GM19468 (cell line): Measurements from ENCODE around the gene BPGM.
A peak's percentile ranks its signal among the peaks of the same experiment; 100 is the strongest.
"Not testable (repeated sequence)": the region's sequence is repeated elsewhere in the genome, so short reads cannot be mapped to it uniquely, and the experiment has no call there.

Experiments used
- ATAC-seq: cut with Tn5 transposase; IDR thresholded peaks from one replicate; pipeline ENCODE4 v1.9.1; 2021; ENCODE audit warnings: mild to moderate bottlenecking, moderate library complexity, moderate number of reproducible peaks; ENCODE audit not compliant: unreplicated experiment; ENCODE audit errors: extremely low read depth

Gene BPGM

DNA sequence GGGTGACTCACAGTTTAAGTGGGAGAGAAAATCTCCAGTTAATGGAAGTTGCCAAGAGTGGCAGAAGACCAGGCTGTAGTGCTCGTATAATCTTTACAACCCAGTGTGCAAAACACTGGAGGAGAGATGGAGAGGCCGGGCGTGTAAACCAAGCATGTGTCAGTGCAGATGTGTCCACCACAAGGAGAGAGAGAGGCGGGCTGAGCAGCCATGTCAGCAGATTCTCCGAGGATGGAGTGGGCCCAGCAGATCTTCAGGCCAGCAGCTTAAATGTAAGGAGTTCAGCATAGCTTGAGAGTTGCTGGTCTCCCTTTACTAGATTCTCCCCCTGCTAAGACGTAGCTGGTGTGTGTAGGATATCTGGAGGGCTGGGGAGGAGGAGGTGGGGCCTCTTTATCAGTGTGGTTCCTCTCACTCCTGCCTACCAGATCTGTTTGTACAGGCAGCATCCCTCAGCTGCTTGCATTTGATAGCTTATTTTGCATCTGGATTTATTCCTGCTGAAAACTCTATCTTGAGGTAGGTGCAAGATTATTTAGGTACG lies 13.7 kb downstream of the BPGM start:
- no peak for ATAC-seq

DNA sequence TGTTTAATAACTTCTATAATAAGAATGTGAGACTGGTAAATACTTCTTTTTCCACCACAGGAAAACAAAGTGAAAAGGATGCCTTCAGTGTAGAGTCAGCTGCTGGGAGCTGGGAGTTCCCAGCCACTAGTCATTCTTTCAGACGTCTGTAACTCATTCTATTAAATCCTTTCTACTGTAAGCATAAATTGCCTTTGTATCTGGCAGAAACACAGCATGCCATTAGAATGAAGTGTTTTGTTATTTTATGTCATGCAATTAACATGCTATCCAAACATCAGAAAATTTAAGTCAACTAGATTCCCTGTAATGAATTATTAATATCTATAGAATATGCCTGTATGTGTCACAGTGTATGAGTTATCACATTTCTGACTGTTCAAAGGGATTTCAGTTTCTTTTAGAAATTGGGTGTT lies 14.3 kb downstream of the BPGM start:
- ATAC-seq = no peak

DNA sequence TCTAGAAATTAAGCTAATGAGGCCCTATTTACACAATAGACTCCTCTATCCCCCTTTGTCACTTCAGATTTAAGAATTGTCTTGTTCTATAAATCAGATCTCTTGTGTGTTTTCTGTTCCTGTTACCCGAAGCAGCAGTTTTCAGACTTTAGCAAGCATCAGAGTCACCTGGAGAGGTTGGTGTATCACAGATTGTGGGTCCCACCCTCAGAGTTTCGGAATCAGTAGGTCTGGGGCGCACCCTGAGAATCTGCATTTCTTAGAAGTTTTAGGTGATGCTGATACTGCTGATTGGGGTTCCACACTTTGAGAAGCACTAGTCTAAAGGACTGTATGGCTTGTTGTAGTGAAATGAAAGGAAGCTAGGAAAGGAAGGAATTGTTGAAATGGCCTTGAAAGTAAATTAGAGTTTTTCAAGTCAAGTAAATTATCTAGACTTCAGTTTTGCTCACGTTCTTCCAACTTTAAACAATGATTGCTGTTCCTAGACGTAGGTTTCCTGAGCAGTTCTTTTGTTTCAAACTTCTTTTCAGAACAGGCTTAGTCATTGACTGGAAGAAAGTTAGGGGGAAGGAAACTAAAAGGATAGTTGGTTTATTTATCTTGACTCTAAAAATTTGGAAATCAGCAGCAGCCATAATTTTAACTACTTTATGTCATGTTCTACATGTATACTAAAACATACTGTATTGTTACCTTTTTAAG lies 15.7 kb downstream of the BPGM start:
- no peak for ATAC-seq

DNA sequence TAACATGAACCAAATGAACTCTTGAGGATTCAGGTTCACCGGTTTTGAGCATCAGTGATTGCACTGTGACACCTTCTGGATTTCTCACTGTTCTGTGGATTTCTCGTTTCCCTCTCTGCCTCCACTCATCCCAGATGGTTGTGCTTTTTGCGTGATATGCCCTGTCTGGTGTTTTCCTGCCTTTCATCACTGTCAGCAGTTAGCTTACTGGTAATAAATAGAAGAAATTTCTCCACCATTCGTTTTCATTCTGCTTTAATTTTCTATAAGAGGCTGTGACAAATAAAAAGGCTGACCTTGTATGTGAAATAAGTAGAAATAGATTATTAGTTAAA lies 16.2 kb downstream of the BPGM start:
- ATAC-seq = no peak

DNA sequence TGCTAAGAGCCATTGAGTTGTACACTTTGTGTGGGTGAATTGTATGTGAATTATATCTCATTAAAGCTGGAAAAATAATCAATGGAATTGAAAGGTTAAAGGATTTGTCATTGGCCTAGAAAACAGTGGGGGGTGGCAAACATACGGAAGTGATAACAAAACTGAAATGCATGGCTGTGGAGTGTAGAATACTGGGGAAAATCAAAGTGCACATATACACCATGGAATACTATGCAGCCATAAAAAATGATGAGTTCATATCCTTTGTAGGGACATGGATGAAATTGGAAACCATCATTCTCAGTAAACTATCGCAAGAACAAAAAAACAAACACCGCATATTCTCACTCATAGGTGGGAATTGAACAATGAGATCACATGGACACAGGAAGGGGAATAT lies 18.4 kb downstream of the BPGM start:
- not testable (repeated sequence) for ATAC-seq

DNA sequence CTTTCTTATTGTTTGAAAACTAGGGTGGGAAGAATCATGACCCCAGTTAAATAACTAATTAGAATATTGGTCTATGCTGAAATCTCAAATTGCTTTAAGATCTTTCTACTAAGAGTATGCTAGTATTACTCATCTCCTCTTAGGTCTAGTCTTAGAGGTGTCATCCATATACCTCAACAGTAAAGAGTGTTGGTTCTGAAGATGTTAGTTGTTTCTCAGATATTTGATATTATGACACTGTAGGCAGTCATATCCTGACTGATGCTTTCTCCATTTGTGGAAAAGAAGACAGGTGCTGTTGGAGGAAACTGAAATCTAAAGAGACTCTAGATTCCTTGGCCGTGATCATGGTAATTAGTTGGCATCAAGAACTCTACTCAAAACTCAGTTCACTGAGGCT lies 21.2 kb downstream of the BPGM start:
- ATAC-seq = no peak

DNA sequence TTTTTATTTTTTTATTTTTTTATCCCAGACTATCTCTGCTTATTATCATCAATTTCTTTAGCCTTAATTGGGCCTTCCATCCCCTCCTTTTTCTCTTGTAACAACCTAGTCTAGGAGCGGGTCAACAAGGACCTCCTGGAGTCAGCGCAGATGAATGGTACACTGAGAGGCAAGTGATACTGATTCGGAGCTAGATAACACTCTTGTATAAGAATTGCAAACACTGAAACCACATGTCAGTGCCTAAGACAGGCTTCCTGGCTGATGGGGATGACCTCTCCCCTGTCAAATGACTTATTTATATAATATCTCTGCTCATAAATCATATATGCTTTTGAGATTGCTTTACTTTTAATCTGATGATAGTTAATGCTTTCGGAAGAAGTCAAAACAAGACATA lies 22.7 kb downstream of the BPGM start:
- no peak for ATAC-seq

DNA sequence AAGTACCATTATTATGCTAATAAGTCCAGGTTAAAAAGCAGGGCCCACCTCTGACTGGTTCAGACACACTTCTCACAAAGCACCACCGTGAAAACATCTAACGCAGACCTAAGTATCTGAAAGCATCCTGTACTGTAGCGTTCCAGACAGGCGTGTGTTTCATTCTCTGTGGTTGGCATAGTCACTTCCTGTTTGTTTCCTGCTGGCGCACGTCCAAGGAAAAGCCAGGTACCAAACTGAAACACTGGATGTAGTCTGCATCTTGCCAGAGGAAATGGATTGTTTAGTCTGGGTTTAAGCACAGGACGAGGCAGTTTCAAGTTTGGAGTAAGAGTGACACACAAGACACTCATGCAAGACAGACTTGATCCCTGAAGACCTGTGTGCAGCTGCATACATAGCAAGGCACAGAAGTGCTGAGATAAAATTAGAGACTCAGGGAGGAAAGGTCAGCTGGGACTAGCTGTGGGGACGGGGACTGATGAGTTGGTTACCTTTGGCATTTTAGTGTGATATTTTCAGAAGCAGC lies 23.3 kb downstream of the BPGM start:
- ATAC-seq = peak; percentile 41

DNA sequence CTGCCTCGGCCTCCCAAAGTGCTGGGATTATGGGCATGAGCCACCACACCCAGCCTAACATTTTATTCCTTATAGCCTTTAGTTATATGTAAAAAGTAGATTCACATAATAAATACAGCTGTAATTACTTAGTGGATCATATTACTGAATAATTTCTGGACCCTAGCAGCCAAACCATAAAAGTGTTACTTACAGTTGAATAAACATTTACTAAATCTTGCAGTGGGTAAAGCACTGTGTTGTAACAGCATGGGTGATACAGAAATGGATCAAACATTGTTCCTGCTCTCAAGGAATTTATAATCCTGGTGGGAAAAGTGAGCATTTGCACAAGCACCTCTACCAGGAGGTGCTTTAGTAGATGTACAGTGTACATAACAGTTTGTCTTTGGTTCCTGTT lies 25.0 kb downstream of the BPGM start:
- ATAC-seq = no peak

DNA sequence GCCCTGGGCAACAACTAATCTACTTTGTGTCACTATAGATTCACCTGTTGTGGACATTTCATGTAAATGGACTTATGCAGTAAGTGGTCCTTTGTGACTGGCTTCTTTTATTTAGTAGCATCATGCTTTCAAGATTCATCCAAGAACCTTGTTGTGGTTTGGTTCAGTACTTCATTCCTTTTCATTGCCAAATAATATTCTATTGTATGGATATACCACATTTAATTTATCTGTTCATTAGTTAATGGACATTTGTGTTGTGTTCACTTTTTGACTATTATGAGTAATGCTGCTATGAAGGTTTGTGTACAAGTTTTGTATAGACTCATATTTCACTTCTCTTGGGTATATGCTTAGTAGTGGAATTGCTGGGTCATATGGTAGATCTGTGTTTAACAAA lies 27.8 kb downstream of the BPGM start:
- ATAC-seq = no peak

DNA sequence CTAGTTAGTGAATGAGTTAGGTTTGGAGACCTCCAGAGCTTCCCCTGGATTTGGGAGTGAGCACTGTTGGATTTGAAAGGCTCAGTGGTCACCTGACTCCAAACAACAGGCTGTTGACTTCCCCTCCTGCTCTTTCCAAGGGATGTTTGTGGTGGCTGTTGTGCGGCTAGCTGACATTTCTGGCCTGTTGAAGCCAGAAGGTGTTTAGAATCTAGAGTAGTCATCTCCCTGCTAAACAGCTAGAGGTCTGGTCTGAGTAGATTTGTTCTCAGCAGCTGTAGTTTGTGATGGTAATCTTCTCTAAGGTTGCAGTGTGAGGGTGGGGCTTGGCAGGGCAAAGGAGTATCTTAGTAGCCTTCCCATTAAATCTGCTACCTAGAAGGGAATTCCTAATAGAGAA lies 30.1 kb downstream of the BPGM start:
- no peak for ATAC-seq

DNA sequence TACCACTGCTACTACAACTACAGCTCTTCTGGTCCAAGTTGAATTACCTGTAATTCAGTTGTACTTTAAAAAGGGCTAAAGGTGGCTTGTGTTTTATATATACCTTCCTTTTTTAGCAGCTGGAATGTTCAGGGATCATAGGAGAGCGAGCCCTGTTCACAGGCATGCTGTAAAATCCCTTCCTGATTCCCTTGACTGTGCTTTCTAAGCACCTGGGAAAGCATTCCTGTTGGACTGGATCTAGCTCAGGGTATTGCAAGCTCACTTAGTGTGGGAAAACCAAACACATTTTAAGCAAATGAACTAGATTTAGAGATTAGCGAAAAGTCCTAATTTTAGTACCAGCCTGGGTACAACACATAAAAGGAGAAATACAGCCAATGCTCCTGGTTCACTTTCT lies 31.5 kb downstream of the BPGM start:
- ATAC-seq = no peak

DNA sequence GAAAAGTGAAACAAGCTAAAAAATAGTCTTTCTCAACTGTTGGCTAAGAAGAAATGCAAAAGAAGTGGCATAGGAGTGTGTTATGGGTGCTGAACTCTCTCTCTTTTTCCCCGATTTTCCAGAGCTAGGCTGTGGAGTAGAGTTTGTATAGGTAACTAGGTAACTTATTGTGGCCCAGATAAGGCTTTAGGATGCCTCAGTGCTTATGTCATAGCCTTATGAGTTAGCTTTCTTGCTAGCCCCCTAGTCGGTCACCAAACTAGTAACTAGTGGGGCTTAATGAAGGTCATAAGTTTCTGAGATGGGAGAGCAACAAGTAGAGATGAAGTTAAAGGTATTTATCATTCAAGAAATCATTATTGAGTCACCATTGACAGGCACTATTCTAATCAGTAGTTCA lies 32.4 kb downstream of the BPGM start:
- ATAC-seq = no peak

DNA sequence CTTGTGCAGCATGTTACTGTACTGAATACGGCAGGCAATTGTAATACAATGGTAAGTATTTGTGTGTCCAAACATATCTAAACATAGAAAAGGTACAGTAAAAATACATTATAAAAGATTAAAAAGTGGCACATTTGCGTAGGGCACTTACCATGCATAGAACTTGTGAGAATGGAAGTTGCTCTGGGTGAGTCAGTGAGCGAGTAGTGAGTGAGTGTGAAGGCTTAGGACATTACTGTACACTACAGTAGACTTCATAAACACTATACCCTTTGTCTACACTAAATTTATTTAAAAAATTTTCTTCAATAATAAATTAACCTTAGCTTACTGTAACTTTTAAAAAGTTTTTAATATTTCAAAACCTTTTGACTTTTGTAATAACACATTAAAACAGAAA lies 37.5 kb downstream of the BPGM start:
- no peak for ATAC-seq

DNA sequence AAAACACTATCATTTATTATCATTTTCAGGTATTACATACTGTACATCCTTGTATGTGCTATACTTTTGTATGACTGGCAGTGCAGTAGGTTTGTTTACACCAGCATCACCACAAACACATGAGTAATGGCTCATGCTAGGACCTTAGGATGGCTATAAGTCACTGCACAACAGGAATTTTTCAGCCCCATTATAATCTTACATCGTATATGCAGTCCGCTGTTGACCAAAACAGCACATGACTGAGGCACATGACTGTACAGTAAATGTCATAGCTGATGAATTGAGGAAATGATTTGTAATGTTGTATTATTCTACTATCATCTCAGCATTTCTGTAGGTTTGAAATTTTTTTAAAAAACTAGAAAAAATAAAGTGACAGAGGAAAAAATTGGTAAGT lies 38.6 kb downstream of the BPGM start:
- ATAC-seq = no peak

DNA sequence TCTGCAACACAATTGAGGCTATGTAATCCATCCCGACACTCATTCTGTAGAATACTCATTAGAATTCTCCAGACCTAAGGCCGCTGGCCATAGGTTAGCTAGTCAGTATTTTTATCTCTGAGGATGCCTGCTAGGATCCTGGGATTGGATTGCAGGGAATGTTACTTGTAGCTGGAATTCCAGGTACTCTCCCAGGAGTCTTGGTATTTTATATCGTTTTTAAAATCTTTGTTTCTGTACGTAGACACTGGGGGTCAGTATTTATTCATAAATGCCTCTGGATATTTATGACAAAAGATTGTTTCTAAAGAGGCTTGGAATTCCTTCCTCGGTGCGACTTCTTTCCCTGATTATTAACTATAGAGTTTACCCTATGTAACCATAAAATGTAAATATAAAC lies 40.1 kb downstream of the BPGM start:
- ATAC-seq = no peak

DNA sequence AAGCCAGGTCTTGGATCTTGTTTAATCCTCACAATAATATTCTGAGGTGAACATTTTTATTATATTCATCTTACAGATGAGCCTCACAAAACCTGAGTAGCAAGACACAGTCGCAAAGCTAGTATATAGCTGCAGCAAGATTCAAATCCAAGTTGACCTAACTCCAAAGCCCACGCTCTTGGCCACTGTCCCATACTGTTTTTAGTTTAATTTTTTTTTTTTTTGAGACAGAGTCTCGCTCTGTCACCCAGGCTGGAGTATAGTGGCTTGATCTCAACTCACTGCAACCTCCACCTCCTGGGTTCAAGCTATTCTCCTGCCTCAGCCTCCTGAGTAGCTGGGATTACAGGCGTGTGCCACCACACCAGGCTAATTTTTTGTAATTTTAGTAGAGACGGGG lies 42.9 kb downstream of the BPGM start:
- ATAC-seq = not testable (repeated sequence)

DNA sequence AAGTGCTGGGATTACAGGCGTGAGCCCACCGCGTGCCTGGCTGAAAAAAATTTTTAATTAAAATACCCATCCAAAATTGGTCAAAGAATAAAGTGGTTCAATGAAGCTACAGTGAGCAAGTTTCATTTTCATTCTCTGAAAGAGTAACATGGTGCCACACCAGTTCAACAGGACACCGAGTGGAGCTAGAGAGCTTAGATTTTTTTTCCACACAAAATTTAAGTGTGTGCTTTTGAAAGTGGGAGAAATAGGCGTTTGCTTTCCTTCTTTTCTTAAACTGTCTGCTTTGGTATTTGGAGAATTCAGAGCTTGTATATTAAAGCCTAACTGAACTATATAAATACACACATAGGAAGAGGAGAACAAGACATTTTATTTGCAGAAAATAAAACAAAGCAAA lies 43.4 kb downstream of the BPGM start:
- no peak for ATAC-seq

DNA sequence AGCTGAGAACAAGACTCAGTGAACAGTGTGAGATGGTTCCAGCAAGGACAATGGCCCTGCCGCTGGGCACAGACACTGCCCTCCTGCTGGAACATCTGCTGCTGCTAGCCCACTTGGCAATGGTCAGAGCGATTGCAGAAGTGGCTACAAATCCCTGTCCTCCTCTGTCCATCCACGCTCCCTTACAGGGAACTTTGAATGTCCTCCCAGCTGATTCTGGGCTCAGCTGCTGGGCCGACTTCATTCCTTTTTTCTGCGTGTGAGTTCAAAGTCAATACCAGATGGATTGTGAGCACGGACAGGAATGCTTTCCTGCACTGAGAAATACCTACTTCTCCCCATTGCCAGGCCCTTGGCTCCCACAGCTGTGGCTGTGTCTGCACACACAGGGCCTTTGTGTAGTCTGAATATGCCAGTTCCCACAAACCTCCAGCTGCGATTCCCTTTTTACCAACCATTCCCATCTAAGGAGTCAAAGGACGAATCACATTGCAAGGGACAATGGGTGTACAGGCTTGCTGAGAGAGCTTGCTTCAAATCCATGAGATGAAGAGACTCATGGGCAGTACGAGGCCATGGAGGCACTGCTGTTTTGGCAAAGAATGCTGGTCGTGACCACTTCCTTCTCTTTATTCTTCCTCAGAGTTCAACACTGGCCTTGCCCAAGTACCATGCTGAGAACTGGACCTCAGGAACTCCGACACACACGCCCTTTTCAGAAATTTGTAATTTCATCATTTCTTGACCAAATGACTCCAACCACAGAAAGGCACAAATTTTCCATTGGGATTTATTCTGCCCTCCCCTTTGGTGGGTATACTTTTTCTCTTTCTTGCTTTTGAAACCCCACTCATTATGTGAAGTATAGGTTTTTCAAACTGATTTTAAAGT lies 44.2 kb downstream of the BPGM start:
- ATAC-seq = no peak

DNA sequence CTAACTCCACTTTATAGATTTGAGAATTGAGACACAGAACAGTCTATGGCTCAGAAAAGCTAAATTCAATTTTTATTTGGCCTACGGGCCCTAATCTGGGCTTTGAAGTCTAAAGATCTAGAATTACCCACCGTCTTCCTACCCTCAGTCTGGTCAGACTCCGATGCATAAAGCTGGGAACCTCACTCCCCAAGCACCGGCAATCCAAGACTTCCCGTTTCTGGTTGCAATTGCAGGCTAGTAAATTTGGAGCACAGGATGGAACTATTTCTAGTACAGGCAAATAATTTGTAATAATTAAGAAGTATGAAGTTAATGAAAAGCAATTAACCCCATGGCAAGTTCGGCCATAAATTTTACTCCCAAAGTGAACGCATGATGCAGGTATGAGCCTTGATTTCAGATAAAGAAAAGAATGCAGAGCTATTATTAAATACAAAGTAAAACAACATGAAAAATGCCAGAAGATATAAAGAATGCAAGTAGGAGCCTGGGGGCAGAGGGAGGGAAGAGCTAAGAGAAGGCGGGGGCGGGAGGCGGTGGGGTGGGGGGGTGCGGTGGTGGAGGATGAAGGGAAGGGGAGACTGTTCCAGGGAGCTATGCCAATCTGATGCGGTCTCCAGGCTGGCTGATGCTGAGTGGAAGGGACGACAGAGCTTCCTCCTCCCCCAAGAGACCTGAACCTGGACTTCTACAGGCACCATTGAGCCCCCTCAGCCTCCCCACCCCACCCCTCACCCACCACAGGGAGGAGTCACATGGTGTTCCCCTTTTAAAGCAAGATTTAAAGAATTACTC lies 45.1 kb downstream of the BPGM start:
- ATAC-seq = no peak

DNA sequence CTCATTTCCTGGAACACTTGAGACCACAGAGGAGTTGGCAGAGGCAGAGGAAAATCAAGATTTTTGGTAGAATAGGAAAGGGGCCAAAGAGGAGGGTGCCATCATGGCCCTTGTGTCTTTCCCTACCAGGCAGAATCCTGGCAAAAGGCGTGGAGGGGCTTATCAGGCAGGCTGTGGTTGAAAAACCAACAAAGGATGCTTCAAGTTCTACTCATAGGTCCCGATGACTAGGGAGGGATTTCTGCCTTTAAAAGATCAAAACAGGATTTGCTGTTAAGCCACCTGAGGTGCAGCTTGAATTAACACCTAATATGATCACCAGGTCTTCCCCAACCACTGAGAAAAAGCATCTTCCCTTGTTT lies 45.7 kb downstream of the BPGM start:
- no peak for ATAC-seq
